Skin epidermis (tissue), 12 donors: Measurements from ENCODE around the gene APLF.
"Not testable (repeated sequence)": the region's sequence is repeated elsewhere in the genome, so short reads cannot be mapped to it uniquely, and the experiment has no call there.

ENCODE experiments used
- H3K27ac ChIP-seq, 21 experiments: fragments of 200-600 bp; sonication (generic) in 11 of 21; one replicate each; pipeline ENCODE4 v1.5.0; 2020; ENCODE audit warnings: mild to moderate bottlenecking in 3 of 21, inconsistent platforms in 2 of 21, moderate library complexity in 2 of 21
- H3K4me3 ChIP-seq, 7 experiments: fragments of 200-600 bp; sonication (generic) in 2 of 7; one replicate each; pipeline ENCODE4 v1.5.0; 2020; ENCODE audit warnings: inconsistent platforms in 2 of 7, mild to moderate bottlenecking in 2 of 7, moderate library complexity in 1 of 7

Gene APLF

GRCh38 chr2:68516051-68516955 is 48.9 kb downstream of the APLF start:
- H3K27ac ChIP-seq, result no peak overlapping the region
- no peak overlapping the region for H3K4me3 ChIP-seq

DNA sequence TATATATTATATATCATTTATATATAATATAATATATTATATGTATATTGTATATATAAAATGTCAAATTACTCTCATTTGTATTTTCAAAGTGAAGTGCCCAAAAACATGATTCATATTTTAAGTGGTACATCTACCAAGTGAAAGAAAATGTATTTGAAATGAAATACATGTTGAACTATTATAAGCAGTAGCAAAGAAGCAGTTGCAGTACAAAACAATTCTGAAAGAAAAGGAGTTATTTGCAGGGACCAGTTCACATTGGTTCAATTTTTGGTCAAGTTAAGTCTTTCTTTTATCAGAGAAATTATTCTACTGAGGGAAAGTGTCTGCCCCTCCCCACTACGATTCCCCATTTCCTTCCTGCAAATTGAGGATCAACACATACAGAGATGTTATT is 51.9 kb downstream of the APLF start:
- Histone ChIP-seq H3K4me3 (no peak overlapping the region), H3K27ac (no peak overlapping the region)

GRCh38 chr2:68521037-68521436 is 53.7 kb downstream of the APLF start:
- Histone ChIP-seq H3K27ac (no peak overlapping the region), H3K4me3 (no peak overlapping the region)

DNA sequence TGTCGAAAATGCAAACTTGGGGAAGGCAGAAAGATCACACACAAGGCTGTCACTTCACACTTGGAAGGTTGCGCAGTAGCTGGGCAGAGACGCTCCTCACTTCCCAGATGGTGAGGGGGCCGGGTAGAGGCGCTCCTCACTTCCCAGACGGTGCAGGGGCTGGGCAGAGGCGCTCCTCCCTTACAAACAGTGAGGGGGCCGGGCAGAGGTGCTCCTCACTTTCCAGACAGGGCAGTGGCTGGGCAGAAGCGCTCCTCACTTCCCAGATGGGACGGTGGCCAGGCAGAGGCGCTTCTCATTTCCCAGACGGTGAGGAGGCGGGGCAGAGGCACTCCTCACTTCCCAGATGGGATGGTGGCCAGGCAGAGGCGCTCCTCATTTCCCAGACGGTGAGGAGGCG is 59.6 kb downstream of the APLF start:
- not testable (repeated sequence) for H3K4me3 ChIP-seq, H3K27ac ChIP-seq

GRCh38 chr2:68527343-68528081 is 60.1 kb downstream of the APLF start:
- not testable (repeated sequence) for H3K27ac ChIP-seq, H3K4me3 ChIP-seq

- not testable (repeated sequence) for H3K27ac ChIP-seq, H3K4me3 ChIP-seq
These were observed 61.8 kb downstream of the APLF start for GRCh38 chr2:68529156-68529555.

GRCh38 chr2:68529651-68530050 is 62.3 kb downstream of the APLF start:
- H3K27ac ChIP-seq, result not testable (repeated sequence)

DNA sequence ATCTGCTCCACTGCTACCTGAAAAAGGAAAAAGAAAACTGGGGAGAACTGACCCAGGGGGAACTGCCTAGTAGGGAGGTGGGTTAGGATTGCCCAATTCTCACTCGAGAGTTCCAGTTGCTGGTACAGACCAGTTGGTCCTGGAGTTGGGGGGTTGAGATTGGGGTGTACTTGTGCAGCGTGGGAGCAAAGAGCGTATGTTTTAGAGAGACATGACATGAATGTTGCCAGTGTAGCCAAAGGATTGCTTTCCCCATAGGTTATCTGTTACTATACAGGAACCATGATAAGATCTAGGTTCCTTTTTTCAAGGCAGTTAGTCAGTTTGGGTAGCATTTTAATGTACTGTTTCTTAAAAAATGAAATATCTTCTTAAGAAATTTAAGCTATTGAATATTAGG is 68.6 kb downstream of the APLF start:
- no peak overlapping the region for H3K4me3 ChIP-seq
- H3K27ac ChIP-seq, result no peak overlapping the region

More at GRCh38 chr2:68529651-68530050, 62.3 kb downstream of the APLF start:
- H3K4me3 ChIP-seq, result not testable (repeated sequence)

DNA sequence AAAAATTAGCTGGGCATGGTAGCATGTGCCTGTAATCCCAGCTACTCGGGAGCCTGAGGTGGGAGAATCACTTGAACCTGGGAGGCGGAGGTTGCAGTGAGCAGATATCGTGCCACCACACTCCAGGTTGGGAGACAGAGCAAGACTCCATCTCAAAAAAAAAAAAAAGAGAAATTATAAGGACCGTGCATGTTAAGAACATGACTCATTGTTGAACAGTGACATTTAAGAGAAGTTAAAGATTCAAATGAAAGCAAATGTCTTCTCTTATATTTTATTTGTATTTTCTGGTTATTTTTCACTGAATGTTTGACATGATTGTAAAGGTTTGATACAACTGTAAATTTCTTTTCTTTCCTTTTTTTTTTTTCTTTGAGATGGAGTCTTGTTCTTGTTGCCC is 69.6 kb downstream of the APLF start:
- no peak overlapping the region for H3K27ac ChIP-seq
- H3K4me3 ChIP-seq, result no peak overlapping the region

- H3K4me3 ChIP-seq, result no peak overlapping the region
- H3K27ac ChIP-seq, result no peak overlapping the region
These were observed 70.4 kb downstream of the APLF start for GRCh38 chr2:68537809-68538208.

DNA sequence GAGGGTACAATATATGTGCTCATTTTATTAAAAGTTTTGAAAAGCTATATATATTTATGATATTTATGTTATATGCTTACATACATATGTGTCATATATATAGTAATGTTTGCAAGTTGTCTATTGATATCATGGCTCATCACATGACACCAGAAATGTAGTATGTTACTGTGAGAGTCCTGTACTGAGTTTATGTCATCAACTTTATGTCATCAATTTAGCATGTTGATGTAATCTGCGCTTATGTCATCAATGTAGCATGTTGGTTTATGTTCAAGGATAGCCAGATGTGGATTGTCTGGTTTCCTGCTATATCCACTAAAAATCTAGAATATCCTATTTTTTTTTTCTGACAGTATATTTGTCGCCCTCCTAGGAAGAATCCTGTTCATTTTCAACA is 77.4 kb downstream of the APLF start:
- Histone ChIP-seq H3K27ac (no peak overlapping the region), H3K4me3 (no peak overlapping the region)

DNA sequence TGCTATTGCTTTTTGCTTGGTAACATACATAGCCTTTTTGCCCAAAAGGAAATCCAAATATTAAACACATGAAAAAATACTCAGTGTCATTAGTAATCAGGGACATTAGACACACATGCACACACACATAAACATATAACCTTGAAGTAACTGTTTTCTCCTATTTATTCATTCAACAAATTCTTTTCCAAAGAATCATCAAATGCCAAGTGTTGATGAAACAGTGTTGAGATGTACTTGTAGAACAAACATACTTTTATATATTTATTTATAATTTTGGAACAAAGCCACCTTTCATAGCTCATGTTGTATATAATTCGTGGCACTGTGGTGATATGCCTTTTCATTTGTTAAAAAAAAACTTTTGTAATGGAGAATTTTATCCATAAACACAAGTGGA is 81.0 kb downstream of the APLF start:
- H3K27ac ChIP-seq, result no peak overlapping the region
- no peak overlapping the region for H3K4me3 ChIP-seq

DNA sequence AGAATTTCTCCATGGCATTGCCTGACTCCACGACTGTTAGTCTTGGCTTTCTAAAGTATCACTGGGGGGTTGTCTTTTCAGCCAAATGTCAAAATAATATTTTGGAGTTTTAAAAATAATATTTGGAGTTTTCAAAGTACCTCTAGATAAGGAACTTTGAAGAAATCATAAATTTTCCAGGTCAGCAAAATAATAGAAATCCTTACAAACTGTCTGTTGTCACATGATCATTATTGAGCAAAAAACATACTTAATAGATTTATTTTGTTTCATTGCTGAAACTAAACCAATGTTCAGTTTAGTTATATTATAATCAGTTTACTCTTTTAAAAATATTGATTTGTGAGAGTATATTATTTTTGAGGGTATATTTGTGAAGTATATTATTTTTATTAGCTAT is 85.7 kb downstream of the APLF start:
- H3K27ac ChIP-seq, result no peak overlapping the region
- H3K4me3 ChIP-seq, result no peak overlapping the region

- not testable (repeated sequence) for H3K27ac ChIP-seq, H3K4me3 ChIP-seq
These were observed 88.2 kb downstream of the APLF start for GRCh38 chr2:68555425-68556206.

DNA sequence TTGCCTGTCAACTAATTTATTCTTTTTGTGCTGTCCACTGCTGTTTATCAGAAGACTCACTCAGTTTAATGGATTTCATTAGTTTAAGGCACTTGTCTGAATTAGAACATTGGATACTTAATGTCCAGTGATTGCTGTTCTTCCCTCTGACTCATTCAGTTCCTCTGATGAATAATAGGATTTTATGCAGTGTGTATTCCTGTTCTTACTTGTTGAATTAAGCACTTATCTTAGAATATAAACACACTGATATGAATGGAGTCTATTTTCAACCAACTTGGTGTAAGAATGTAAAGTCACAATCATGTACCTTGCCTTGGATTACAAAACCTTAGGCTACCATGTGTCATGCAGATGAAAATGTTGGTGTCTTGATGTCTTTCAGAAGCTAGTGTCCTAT is 89.0 kb downstream of the APLF start:
- Histone ChIP-seq H3K4me3 (no peak overlapping the region), H3K27ac (no peak overlapping the region)

DNA sequence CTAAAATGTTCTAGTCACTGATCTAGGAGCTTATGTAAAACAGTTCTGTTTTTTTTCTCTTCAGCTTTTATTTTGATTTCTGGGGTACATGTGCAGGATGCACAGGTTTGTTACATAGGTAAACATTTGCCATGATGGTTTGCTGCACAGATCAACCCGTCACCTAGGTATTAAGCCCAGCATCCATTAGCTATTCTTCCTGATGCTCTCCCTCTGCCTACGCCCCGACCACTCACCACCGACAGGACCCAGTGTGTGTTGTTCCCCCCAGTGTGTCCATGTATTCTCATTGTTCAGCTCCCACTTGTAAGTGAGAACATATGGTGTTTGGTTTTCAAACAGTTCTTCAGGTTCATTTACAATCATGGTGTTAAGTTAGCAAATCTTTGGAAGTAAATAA is 91.2 kb downstream of the APLF start:
- H3K27ac ChIP-seq, result no peak overlapping the region

DNA sequence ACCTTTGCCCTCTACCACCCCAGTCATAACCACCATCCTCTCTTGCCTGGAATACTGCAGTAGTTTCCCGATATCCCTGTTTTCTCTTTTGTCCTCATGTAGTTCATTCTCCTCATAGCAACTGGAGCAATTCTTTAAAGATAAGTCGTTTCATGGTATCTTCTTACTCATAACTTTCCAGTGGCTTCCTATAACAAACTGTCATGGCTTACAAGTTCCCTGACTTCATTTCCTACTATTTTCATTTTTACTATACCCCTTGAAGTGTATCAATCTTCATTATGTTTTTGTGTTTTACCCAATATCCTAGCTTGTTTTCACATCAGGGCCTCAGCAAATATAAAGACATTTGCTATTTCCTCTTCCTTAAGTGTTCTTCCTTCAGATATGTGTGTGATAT is 92.3 kb downstream of the APLF start:
- no peak overlapping the region for H3K4me3 ChIP-seq
- no peak overlapping the region for H3K27ac ChIP-seq

More for the DNA sequence above, 91.2 kb downstream of the APLF start:
- no peak overlapping the region for H3K4me3 ChIP-seq

DNA sequence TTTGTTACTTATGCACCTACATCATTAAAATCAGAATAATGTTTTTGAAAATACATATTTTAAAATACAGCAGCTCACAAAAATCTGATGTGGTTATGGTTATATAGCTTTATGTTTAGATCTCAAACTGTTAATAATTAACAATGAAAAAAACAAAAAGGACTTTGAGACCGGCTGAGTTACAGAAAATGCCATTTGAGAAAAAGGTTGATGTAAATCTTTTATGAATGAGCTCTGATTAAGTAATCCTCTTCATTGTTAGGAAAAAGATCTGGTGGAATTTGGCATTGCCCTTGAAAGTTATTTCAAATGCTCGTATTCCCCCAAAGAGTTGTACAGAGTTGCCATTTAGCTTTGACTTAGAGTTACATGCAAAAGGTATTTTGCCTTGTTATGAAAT is 93.2 kb downstream of the APLF start:
- no peak overlapping the region for H3K27ac ChIP-seq
- H3K4me3 ChIP-seq, result no peak overlapping the region

- Histone ChIP-seq H3K27ac (no peak overlapping the region), H3K4me3 (no peak overlapping the region)
These were observed 94.0 kb downstream of the APLF start for GRCh38 chr2:68561372-68561771.

GRCh38 chr2:68562934-68563333 is 95.5 kb downstream of the APLF start:
- Histone ChIP-seq H3K4me3 (no peak overlapping the region), H3K27ac (no peak overlapping the region)
